GM12878 (cell line): Measurements from ENCODE around the gene GRK1. TPM values are rescaled to one million over a fixed set of nuclear protein-coding genes. Genes with fewer than 3 reads are reported as not detected.

Experiments used
- ATAC-seq: fragments of 200-7000 bp; cut with Tn5 transposase; 3 replicates; pipeline ENCODE4 v1.9.1; 2020; ENCODE audit warnings: mild to moderate bottlenecking, moderate library complexity
- BruUV-seq: library from RNA; stranded (reverse); fragments of 400-500 nt; replicated peaks from 2 replicates; lab custom pipeline; 2021; lab: Mats Ljungman, UMichigan
- CTCF ChIA-PET: fragments of 300-600 bp; sonication (Branson Sonifier 250); formaldehyde crosslinking; extraction: SDS; loops from one replicate; lab custom pipeline; 2021; ENCODE audit warnings: inconsistent platforms; lab: Yijun Ruan, JAX
- POLR2A ChIA-PET: fragments of 350-600 bp; formaldehyde crosslinking; extraction: SDS; loops from one replicate; lab custom pipeline; 2021; ENCODE audit warnings: inconsistent platforms; lab: Charles Lee
- RAD21 ChIA-PET: fragments of 300-600 bp; sonication (Branson Sonifier 250); formaldehyde crosslinking; loops from one replicate; lab custom pipeline; 2023; ENCODE audit warnings: antibody characterized with exemption; ENCODE audit not compliant: unreplicated experiment; lab: Charles Lee
- SMC1A ChIA-PET: fragments of 300-600 bp; sonication (Branson Sonifier 250); formaldehyde crosslinking; loops from one replicate; lab custom pipeline; 2023; ENCODE audit not compliant: unreplicated experiment, uncharacterized antibody; lab: Charles Lee
- DNase-seq: peaks from one replicate; pipeline ENCODE4 v3.0.0-alpha.2; 2011; ENCODE audit warnings: low read depth, low spot score
- FAIRE-seq: peaks from 3 replicates; lab custom pipeline; 2011; peaks lifted over from hg19 to GRCh38; lab: Jason Lieb, UNC
- H2AFZ ChIP-seq: 2 replicates; pipeline ENCODE4 v1.6.0; 2011; ENCODE audit warnings: low read depth, low read length, control low read depth; ENCODE audit not compliant: control insufficient read depth
- H3K27ac ChIP-seq: 2 replicates; pipeline ENCODE4 v1.5.1; 2011; ENCODE audit warnings: control low read depth; ENCODE audit not compliant: control insufficient read depth, insufficient read depth
- H3K27me3 ChIP-seq, 2 experiments: replicated peaks in 1 of 2; 2 replicates each; pipeline versions ENCODE4 v1.6.0 to v1.6.1; 2011; ENCODE audit warnings: low read length in 1 of 2; ENCODE audit not compliant: control insufficient read depth in 2 of 2, insufficient read depth in 2 of 2
- H3K36me3 ChIP-seq, 2 experiments: 2 replicates each; pipeline ENCODE4 v1.5.1; 2011; ENCODE audit warnings: low read length in 1 of 2; ENCODE audit not compliant: control insufficient read depth in 2 of 2, insufficient read depth in 2 of 2
- H3K4me1 ChIP-seq: 2 replicates; pipeline ENCODE4 v1.6.1; 2011; ENCODE audit warnings: mild to moderate bottlenecking, low read length, moderate library complexity, mixed read lengths; ENCODE audit not compliant: control insufficient read depth, insufficient read depth
- H3K4me2 ChIP-seq: 2 replicates; pipeline ENCODE4 v1.6.0; 2011; ENCODE audit warnings: control low read depth; ENCODE audit not compliant: control insufficient read depth, insufficient read depth
- H3K4me3 ChIP-seq: fragments of 200-600 bp; sonication (generic); 2 replicates; pipeline ENCODE4 v1.5.1; 2016
- H3K79me2 ChIP-seq: 2 replicates; pipeline ENCODE4 v1.6.0; 2011; ENCODE audit warnings: low read length; ENCODE audit not compliant: control insufficient read depth, insufficient read depth
- H3K9ac ChIP-seq: 2 replicates; pipeline ENCODE4 v1.8.0; 2011; ENCODE audit warnings: low read length, control low read depth, mixed read lengths; ENCODE audit not compliant: control insufficient read depth, insufficient read depth
- H3K9me3 ChIP-seq: replicated peaks from 3 replicates; pipeline ENCODE4 v1.5.1; 2011; ENCODE audit warnings: mild to moderate bottlenecking, low read length; ENCODE audit not compliant: control insufficient read depth, insufficient read depth
- H4K20me1 ChIP-seq: 2 replicates; pipeline ENCODE4 v1.6.0; 2011; ENCODE audit not compliant: control insufficient read depth, insufficient read depth
- BHLHE40 ChIP-seq, 2 experiments: fragments of 450-650 bp in 1 of 2; IDR thresholded peaks; 2 replicates each; pipeline ENCODE4 v1.6.1; 2011 to 2017; ENCODE audit warnings: low read depth in 2 of 2, borderline replicate concordance in 1 of 2, improper control_type of control experiment in 1 of 2, low read length in 1 of 2, mild to moderate bottlenecking in 1 of 2
- STAT1 ChIP-seq: fragments of 450-650 bp; conservative IDR thresholded peaks from 2 replicates; pipeline ENCODE4 v1.6.1; 2014; ENCODE audit warnings: antibody characterized with exemption, mild to moderate bottlenecking
- WGBS: methylation state at CpG from one replicate; pipeline ENCODE4 v1.1.6; 2016; ENCODE audit warnings: low lambda C conversion rate; ENCODE audit not compliant: insufficient replicate concordance, insufficient coverage; ENCODE audit errors: missing lambda C conversion rate; 5-methylcytosine and 5-hydroxymethylcytosine counted together
- in situ Hi-C: fragments of 300-500 bp; cut with MboI; formaldehyde crosslinking; loops from 9 replicates; pipeline ENCODE4 v1.14.3; 2018; ENCODE audit warnings: mixed read lengths
- intact Hi-C: fragments of 100-400 bp; cut with micrococcal nuclease; formaldehyde crosslinking; loops from one replicate; pipeline ENCODE4 v1.14.2; 2022; ENCODE audit not compliant: unreplicated experiment
- polyA plus RNA-seq, 11 experiments: library from polyadenylated mRNA; depleted of rRNA in 4 of 11; unstranded in 6 of 11; stranded (reverse) in 5 of 11; fragments of >200 nt; fragmentation: Nextera tagmentation in 4 of 11; fragmentation: Illumina TruSeq in 1 of 11; extraction: Ambion mirVana in 4 of 11; extraction: Trizol in 1 of 11; gene quantifications; 1 replicate in 1 of 11; 2 replicates in 10 of 11; pipeline versions ENCODE4 v1.2.1 to v1.2.3, GENCODE V29; 2011 to 2016; ENCODE audit warnings: inconsistent platforms in 2 of 11, missing spikeins in 2 of 11, low read depth in 1 of 11
- total RNA-seq, 4 experiments: library from RNA; depleted of rRNA in 3 of 4; stranded (reverse); fragments of >200 nt in 3 of 4; fragmentation: Illumina TruSeq in 1 of 4; extraction: Trizol in 1 of 4; gene quantifications; 2 replicates each; pipeline versions ENCODE4 v1.2.1 to v1.2.3, GENCODE V29; 2013 to 2021
- TF ChIP-seq, protein P1 (sequence below): IDR thresholded peaks from 2 replicates; pipeline ENCODE4 v1.6.1; 2011; ENCODE audit warnings: borderline replicate concordance, low read depth, mild to moderate bottlenecking, moderate library complexity, low read length; ENCODE audit not compliant: insufficient read depth, poor library complexity, severe bottlenecking

GRK1 gene
- total and polyA plus RNA-seq, 10 of the 15 experiments (the other 5 are each of a cell fraction or from before 2014, with no cell fraction given) = under 0.01 to 0.04 TPM; not detected in 8

DNA sequence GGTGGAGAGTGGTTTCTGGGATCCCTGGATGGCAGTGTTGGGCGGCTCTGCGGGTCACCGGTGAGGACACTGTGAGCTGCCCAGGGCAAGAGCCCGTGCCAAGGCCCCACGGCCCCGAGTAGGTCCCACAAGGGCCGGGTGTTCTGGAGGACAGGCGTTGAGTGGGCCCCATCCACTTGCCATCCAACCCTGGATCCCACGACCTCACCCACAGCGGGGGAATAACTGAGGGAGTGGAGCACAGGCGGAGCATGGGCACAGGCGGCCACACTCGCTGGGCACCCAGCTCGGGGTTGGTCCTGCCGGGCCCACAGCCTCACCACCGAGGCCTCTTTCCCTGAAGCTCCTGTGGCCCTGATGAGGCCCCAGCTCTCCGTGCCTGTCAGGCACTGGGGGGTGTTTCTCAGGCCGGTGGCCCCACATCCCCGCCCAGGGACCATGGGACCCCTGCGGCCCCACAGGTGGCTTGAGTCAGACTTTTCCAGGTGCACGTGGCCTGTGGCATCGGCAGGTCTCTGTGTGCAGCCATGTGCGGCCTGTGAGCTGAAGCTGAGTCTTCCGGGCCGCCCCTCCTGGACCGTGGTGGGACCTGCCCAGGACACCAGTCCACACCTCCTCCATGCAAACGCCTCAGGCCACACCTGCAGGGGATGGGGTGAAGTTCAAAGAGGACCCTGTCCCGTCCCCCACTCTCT lies 108.6 kb downstream of the GRK1 start (continued):
- TF ChIP-seq, protein P1, sequence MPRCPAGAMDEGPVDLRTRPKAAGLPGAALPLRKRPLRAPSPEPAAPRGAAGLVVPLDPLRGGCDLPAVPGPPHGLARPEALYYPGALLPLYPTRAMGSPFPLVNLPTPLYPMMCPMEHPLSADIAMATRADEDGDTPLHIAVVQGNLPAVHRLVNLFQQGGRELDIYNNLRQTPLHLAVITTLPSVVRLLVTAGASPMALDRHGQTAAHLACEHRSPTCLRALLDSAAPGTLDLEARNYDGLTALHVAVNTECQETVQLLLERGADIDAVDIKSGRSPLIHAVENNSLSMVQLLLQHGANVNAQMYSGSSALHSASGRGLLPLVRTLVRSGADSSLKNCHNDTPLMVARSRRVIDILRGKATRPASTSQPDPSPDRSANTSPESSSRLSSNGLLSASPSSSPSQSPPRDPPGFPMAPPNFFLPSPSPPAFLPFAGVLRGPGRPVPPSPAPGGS = no peak
- TF ChIP-seq, all 136 proteins: peak for 0

DNA sequence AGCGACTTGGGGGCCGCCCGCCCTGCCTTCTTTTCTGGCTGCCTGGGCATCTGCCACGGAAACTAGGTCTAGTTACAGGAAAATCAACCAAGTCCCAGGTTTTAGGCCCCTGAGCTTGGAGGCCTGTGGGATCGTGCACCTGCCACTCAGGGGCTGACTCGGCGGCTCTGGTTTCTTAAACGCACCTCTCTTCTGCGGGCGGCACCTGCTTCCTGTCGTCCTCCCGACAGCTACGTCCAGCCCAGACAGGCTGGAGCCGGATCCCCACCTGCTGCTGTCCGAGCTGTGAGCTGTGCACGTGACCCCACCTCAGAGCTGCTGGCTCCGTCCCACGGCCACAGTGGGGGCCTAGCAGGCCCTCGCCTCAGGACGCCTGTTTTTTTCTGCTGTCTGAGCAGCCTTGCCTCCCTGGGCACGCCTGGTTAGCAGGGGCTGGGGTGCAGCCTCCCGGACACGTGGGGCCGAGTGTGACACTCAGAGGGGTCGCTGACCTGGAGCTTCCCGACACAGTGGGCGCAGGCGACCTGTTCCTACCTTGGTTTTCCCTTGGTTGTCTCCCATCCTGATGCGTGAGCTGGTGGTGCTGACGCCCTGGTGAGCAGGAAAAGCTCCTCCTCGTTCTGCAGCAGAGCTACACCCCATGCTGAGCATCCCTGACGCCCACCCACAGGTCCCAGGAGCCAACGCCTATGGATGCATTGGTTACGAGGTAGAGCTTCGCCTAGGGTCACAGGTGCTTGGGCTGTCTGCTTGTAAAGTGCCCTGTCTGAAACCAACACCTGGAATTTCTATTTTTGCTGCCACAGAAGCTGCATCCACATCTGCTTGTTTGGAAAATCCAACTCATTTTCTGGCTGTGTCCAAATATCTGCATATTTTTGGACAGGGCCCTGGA lies 109.5 kb downstream of the GRK1 start:
- SMC1A ChIA-PET = no interaction called here
- no peaks in the 10 kb centered on the region; a peak in 1 of 4 replicates for H3K27me3 ChIP-seq
- H3K4me1 ChIP-seq = no peaks in the 10 kb centered on the region
- CTCF ChIA-PET = no interaction called here
- intact Hi-C loops = no loop called here
- no peak overlapping the region for H3K4me3 ChIP-seq
- no peak for DNase-seq
- H3K4me2 ChIP-seq = no peak overlapping the region
- H3K36me3 ChIP-seq = no peaks in the 10 kb centered on the region
- no peak overlapping the region for H3K9ac ChIP-seq
- FAIRE-seq = no peak
- RAD21 ChIA-PET = no interaction called here
- POLR2A ChIA-PET = no interaction called here
- H3K9me3 ChIP-seq = no peaks in the 10 kb centered on the region
- no peak for ATAC-seq
- WGBS = 33% methylated on average over 25 of the region's 35 CpGs
- H3K79me2 ChIP-seq = no peaks in the 10 kb centered on the region
- H3K27ac ChIP-seq = no peak overlapping the region
- BruUV-seq = no TSS peak
- TF ChIP-seq STAT1 (no peak), BHLHE40 (IDR thresholded peaks at IDR 0.05; ENCODE audit: borderline replicate concordance in 1 of 2, low read depth in 2 of 2, low read length in 1 of 2) (0 out of 4 replicates have a peak, but pooled peaks of 1 of the 2 experiments have one; percentile 7)
- in situ Hi-C loops = no loop called here
- no peak overlapping the region for H2AFZ ChIP-seq
- H4K20me1 ChIP-seq = no peaks in the 10 kb centered on the region
